ENCODE measurements around the gene NCMAP.
"Not testable (repeated sequence)": the region's sequence is repeated elsewhere in the genome, so short reads cannot be mapped to it uniquely, and the experiment has no call there.

Gene NCMAP

DNA sequence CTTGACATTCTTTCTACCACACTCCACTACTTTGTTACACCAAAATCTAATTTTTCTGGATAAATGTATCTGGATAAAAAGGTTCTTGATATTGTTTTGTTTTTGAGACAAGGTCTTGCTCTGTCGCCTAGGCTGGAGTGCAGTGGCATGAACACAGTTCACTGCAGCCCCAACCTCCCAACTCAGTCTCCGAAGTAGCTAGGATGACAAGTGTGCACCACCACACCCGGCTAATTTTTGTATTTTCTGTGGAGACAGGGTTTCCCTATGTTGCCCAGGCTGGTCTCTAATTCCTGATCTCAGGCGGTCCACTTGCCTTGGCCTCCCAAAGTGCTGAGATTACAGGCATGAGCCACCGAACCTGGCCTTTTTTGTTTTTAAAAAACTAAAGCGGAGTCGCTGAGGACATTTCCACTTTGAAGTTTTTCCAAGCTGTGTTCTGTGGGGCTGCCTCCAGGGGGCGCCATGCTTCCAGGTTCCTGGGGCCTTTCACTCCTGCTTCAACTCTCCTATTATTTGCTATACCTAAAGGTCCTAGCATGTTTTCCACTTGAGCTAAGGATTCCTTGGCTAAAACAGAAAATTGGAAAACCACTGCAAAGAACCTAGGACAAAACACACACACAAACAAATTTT, 14.1 kb upstream of the NCMAP start:
- no peak for DNase-seq (ENCODE audit: low spot score)

- no peak for DNase-seq (ENCODE audit: low spot score)
Measured at GRCh38 chr1:24544239-24544638, 11.6 kb upstream of the NCMAP start.

DNA sequence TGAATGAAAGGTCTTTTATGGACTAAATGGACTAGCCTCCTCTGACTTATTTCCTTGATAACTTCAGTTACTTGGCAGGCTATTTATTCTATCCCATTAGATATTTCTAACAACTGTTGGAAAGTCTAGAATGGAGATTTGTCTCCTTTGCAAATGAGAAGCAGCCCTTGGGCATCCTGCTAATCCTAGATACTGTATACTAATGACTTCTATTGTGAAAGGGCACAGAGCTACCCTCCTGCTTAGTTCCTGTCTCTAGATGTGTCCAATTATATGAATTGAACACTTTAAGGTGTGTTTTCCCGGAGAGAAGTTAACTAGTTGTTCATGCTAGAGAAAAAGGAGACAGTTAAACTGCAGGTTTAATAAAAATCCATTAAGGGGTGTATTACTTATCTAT, 10.2 kb upstream of the NCMAP start:
- DNase-seq (ENCODE audit: low spot score): no peak

DNA sequence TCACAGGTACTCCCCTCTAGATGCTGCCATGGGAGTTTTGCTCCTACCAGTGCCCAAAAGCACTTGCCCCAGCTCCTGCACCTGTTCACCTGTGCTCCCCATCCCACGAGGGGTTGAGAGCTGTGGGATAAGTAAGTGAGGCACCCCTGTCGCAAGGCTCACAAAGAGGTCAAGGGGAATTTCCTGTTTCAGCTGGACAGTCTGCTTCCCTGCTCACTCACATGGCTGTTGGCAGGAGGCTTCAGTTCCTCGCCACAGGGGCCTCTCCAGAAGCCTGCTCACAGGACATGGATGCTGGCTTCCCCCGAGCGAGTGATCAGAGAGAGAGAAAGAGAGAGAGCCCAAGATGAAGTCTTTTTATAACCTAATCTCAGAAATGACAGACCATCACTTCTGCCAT, 8.7 kb upstream of the NCMAP start:
- no peak for DNase-seq (ENCODE audit: low spot score)

DNA sequence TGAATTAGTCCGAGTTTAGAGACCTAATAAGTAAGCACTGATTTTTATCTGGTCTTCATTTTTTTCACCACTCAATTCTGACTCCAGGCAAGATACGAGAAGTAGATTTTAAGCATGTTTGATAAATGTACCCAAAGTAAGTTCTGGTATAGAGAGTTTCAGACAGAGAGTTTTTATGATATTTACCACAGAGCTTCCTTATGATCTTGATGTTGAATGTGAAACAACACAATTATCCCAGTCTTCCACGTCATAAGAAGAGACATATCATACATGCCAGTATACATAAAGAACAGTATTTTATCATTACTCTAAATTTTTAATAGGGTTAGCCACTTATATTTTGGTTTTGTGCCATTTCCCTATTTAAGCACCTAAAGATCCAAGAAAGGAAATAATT, 7.8 kb upstream of the NCMAP start:
- DNase-seq (ENCODE audit: low spot score): no peak

DNA sequence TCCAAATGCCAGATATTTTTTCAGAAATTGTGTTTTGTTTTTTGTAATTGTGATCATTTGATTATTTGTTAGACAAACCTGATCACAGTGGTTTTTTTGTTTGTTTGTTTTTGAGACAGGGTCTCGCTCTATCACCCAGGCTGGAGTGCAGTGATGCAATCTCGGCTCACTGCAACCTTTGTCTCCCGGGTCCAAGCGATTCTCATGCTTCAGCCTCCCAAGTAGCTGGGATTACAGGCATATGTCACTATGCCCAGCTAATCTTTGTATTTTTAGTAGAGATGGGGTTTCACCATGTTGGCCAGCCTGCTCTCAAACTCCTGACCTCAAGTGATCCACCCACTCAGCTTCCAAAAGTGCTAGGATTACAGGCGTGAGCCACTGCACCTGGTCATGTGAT, 6.7 kb upstream of the NCMAP start:
- not testable (repeated sequence) for DNase-seq (ENCODE audit: low spot score)

DNA sequence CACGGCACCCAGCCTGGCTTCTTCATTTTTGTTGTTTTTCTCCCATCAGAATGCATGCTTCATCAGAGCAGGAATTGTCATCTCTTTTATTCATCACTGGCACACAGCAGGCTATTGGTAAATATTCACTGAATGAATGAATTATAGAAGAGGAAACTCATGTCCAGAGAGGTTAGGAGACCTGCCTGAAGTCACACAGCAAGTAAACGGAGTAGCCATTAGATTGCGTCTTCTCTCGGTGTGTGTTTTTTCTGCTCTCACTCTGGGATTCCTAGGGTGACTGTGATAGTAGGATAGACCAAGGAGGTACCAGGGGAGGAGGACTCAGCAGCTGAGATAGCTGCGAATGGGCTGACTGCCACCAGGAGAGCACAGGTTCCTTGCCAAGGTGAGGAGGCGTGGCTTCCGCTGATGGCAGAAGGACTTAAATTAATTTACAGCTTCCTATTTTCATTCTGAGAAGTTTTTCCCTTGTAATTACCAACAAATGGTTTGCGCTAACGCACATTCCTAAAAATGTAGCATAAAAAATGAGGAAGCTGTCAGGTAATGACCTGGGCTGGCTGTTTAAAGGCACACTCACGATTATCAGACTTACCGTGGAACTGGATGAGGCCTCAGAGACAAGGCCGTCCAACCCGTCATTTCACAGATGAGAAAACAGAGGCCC, 4.5 kb upstream of the NCMAP start:
- DNase-seq (ENCODE audit: low spot score): no peak

- DNase-seq (ENCODE audit: low spot score): no peak
Measured at GRCh38 chr1:24551960-24552571, 3.8 kb upstream of the NCMAP start.

DNA sequence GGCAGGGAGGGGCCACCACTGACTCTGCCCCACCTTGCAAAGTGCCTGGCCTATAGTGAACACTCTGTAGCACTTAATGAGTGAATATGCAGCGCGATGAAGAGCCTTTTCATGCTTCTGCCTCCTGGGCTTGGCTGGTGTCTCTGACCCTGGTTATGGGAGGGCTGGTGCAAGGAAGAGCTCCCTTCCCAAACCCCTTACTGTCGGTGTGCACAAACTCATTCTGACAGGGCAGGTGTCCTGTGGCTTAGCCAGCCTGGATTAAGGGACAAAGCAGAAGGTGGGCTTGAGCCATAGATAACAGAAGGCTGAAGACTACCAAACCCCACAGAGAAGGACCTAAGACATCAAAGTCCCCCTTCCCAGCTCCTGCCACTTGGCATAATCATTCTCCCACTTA, 2.0 kb upstream of the NCMAP start:
- no peak for DNase-seq (ENCODE audit: low spot score)

DNA sequence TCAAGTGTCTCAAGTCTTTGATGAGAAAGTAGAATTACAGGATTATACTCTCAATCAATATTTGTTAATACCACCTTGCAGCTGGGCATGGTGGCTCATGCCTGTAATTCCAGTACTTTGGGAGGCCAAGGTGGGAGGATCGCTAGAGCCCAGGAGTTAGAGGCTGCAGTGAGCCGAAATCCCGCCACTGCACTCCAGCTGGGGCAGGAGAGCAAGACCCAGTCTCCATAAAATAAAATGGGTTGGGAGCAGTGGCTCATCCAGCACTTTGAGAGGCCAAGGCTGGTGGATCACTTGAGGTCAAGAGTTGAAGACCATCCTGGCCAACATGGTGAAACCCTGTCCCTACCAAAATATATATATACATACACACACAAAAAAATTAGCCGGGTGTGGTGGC, 1.2 kb upstream of the NCMAP start:
- no peak for DNase-seq (ENCODE audit: low spot score)

- DNase-seq (ENCODE audit: low spot score): no peak
Measured at GRCh38 chr1:24556414-24556795, 518 bp downstream of the NCMAP start.

GRCh38 chr1:24557220-24557619, 1.3 kb downstream of the NCMAP start:
- no peak for DNase-seq (ENCODE audit: low spot score)

DNA sequence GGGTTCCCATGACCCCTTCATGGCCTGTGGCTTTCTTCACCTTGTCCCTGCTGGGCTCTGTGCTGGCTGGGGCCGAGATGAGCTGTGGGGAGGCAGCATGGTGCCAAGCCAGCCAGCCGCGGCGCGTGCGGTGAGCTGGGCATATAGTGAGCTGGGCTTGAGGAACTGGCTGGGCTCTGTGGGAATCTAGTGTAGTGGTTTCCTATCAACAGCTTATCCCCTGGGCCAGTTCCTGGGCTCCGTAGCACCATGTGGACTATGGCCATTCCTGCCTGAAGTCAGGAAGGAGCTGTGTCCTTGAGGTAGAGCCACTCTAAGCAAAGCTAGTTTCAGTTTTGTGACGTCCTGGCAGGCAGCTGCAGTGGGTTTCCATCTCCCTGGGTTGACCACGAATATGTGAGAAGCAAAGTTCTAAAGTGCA, 1.8 kb downstream of the NCMAP start:
- no peak for DNase-seq (ENCODE audit: low spot score)

GRCh38 chr1:24558455-24558854, 2.6 kb downstream of the NCMAP start:
- no peak for DNase-seq (ENCODE audit: low spot score)

GRCh38 chr1:24558902-24559791, 3.3 kb downstream of the NCMAP start:
- DNase-seq (ENCODE audit: low spot score): no peak

DNA sequence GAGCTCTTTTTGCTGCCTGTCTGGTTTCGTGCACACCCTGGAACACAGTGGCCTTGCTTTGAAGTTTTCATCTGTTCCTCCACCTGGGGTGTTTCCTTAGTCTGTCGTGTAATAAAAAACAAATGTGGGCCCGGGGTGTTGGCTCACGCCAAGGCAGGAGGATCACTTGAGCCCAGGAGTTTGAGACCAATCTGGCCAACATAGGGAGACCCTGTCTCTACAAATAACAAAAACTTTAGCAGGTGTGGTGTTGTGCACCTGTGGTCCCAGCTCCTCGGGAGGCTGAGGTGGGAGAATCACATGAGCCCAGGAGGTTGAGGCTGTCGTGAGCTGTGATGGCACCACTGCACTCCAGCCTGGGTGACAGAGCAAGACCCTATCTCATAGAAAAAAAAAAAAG, 4.5 kb downstream of the NCMAP start:
- no peak for DNase-seq (ENCODE audit: low spot score)

DNA sequence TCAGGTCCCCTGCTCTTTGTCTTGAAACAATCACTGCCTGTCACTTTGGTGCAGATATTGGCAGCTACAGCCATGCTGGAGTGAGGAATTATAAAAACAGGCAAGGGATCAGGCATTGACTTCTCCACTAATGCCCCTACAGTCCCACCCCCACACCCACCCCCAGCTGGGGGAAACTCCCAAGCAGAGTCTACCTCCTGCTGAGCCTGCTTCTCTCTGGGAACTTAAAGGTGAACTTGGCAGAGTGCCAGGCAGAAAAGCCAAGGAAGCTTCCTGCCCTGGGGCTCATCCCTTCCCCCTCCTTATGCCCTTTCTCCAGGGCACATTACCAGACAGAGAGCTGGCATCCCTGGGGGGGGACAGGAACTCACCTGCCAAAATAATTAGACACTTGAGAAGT, 6.7 kb downstream of the NCMAP start:
- no peak for DNase-seq (ENCODE audit: low spot score)

- no peak for DNase-seq (ENCODE audit: low spot score)
Measured at GRCh38 chr1:24564695-24565094, 8.8 kb downstream of the NCMAP start.

- DNase-seq (ENCODE audit: low spot score): no peak
Measured at GRCh38 chr1:24566236-24566867, 10.5 kb downstream of the NCMAP start.

- no peak for DNase-seq (ENCODE audit: low spot score)
Measured at GRCh38 chr1:24567792-24568388, 12.0 kb downstream of the NCMAP start.

DNA sequence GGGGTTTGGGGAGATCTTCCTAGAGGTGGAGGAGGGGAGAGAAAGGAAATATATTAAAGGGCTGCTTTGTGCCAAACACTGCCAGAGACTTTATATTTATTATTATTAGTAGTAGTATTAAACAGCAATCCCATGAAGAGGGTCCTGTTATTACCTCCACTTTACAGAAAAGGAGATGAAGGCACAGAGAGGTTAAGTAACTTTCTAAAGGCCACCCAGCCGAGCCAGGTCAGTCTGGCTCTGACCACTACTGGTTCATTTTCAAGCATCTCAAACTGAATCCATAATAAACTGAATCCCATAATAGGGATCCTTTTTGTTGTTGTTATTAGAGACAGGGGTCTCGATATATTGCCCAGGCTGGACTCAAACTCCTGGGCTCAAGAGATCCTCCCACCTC, 12.6 kb downstream of the NCMAP start:
- DNase-seq (ENCODE audit: low spot score): no peak
